Sigmoid colon (tissue), 4 donors: ENCODE data around the gene BCORL1.

Experiments used
- CTCF ChIP-seq, 4 experiments: fragments of 450-650 bp in 3 of 4; fragments of 200-600 bp in 1 of 4; IDR thresholded peaks; one replicate each; pipeline ENCODE4 v1.5.1; 2016 to 2019; ENCODE audit warnings: antibody characterized with exemption in 4 of 4, mild to moderate bottlenecking in 3 of 4, moderate library complexity in 2 of 4
- POLR2A ChIP-seq, 2 donors: fragments of 450-650 bp; IDR thresholded peaks; one replicate each; pipeline ENCODE4 v1.6.1; 2016; ENCODE audit warnings: antibody characterized with exemption in 2 of 2, mild to moderate bottlenecking in 2 of 2, moderate library complexity in 2 of 2
- POLR2AphosphoS5 ChIP-seq, 4 donors: sonication (generic); formaldehyde crosslinking; IDR thresholded peaks; one replicate each; pipeline ENCODE4 v1.6.1; 2017; ENCODE audit warnings: antibody characterized with exemption in 4 of 4

GRCh38 chrX:130018143-130018542, 35.7 kb downstream of the BCORL1 start:
- TF ChIP-seq CTCF (IDR thresholded peaks at IDR 0.05) (no peak), POLR2A (IDR thresholded peaks at IDR 0.05) (no peak), POLR2AphosphoS5 (IDR thresholded peaks at IDR 0.05) (no peak)
